HEK293 (cell line): ENCODE measurements around the gene AADAC.

Source experiments
- CTCF ChIA-PET: fragments of 350-600 bp; formaldehyde crosslinking; extraction: SDS; loops from one replicate; lab custom pipeline; 2021; ENCODE audit warnings: antibody characterized with exemption; lab: Yijun Ruan, JAX
- POLR2A ChIA-PET: fragments of 300-600 bp; formaldehyde crosslinking; extraction: SDS; loops from one replicate; lab custom pipeline; 2020; ENCODE audit warnings: antibody characterized with exemption, inconsistent platforms; lab: Yijun Ruan, JAX
- H3K27ac ChIP-seq: fragments of 200-500 bp; sonication (Bioruptor generic); 2 replicates; pipeline ENCODE4 v1.5.1; 2014; ENCODE audit warnings: low read depth, low read length, control low read depth, inconsistent platforms; ENCODE audit errors: extremely low read depth
- H3K36me3 ChIP-seq, 2 experiments: fragments of 200-500 bp in 1 of 2; sonication (Bioruptor generic) in 1 of 2; 1 replicate in 1 of 2; 2 replicates in 1 of 2; pipeline ENCODE4 v1.5.1; 2014 to 2017; ENCODE audit warnings: inconsistent platforms in 2 of 2, low read length in 2 of 2; ENCODE audit not compliant: control insufficient read depth in 2 of 2, insufficient read depth in 1 of 2
- H3K4me1 ChIP-seq: fragments of 200-500 bp; sonication (Bioruptor generic); 2 replicates; pipeline ENCODE4 v1.5.1; 2014; ENCODE audit warnings: mild to moderate bottlenecking, low read length, inconsistent platforms; ENCODE audit not compliant: control insufficient read depth, insufficient read depth
- H3K4me3 ChIP-seq: 2 replicates; pipeline ENCODE4 v1.5.1; 2011; ENCODE audit warnings: low read depth, mild to moderate bottlenecking, control low read depth, low read length, moderate library complexity
- H3K9me3 ChIP-seq: fragments of 200-500 bp; sonication (Bioruptor generic); 2 replicates; pipeline ENCODE4 v1.5.1; 2014; ENCODE audit warnings: low read depth, low read length, inconsistent platforms; ENCODE audit not compliant: control insufficient read depth, insufficient read depth
- AEBP2 ChIP-seq: fragments of 450-650 bp; formaldehyde crosslinking; IDR thresholded peaks from 2 replicates; pipeline ENCODE4 v1.5.1; 2016; ENCODE audit warnings: missing biosample characterization, missing genetic modification characterization, borderline replicate concordance
- FEZF1 ChIP-seq: fragments of 450-650 bp; formaldehyde crosslinking; IDR thresholded peaks from 2 replicates; pipeline ENCODE4 v1.5.1; 2016; ENCODE audit warnings: missing biosample characterization, missing genetic modification characterization
- HOXA7 ChIP-seq: sonication (generic); formaldehyde crosslinking; IDR thresholded peaks from 2 replicates; pipeline ENCODE4 v1.8.1; 2022; ENCODE audit warnings: missing genetic modification reagents, borderline replicate concordance
- KLF9 ChIP-seq: fragments of 450-650 bp; formaldehyde crosslinking; IDR thresholded peaks from 2 replicates; pipeline ENCODE4 v1.5.1; 2016; ENCODE audit warnings: missing biosample characterization, missing genetic modification characterization, low read depth
- MYNN ChIP-seq: fragments of 450-650 bp; formaldehyde crosslinking; IDR thresholded peaks from 2 replicates; pipeline ENCODE4 v1.5.1; 2016; ENCODE audit warnings: missing biosample characterization, missing genetic modification characterization, borderline replicate concordance
- OVOL3 ChIP-seq: fragments of 450-650 bp; formaldehyde crosslinking; IDR thresholded peaks from 2 replicates; pipeline ENCODE4 v1.5.1; 2016; ENCODE audit warnings: missing biosample characterization, missing genetic modification characterization
- SCRT2 ChIP-seq: fragments of 450-650 bp; formaldehyde crosslinking; IDR thresholded peaks from 2 replicates; pipeline ENCODE4 v1.5.1; 2016; ENCODE audit warnings: missing biosample characterization, missing genetic modification characterization
- SETDB1 ChIP-seq: IDR thresholded peaks from one replicate; pipeline ENCODE4 v1.6.1; 2017; ENCODE audit warnings: mild to moderate bottlenecking, low read length, moderate library complexity, mixed read lengths; ENCODE audit not compliant: insufficient read length
- SP2 ChIP-seq: fragments of 450-650 bp; formaldehyde crosslinking; IDR thresholded peaks from 2 replicates; pipeline ENCODE4 v1.5.1; 2016; ENCODE audit warnings: missing biosample characterization, missing genetic modification characterization
- SP3 ChIP-seq: fragments of 450-650 bp; formaldehyde crosslinking; IDR thresholded peaks from 2 replicates; pipeline ENCODE4 v1.5.1; 2016; ENCODE audit warnings: missing biosample characterization, missing genetic modification characterization
- SP7 ChIP-seq: fragments of 450-650 bp; formaldehyde crosslinking; IDR thresholded peaks from 2 replicates; pipeline ENCODE4 v1.5.1; 2016; ENCODE audit warnings: missing biosample characterization, missing genetic modification characterization
- ZBTB44 ChIP-seq: fragments of 450-650 bp; IDR thresholded peaks from 2 replicates; pipeline ENCODE4 v1.5.1; 2018; ENCODE audit warnings: missing biosample characterization, mild to moderate bottlenecking, missing genetic modification characterization
- ZFP37 ChIP-seq: fragments of 450-650 bp; formaldehyde crosslinking; IDR thresholded peaks from 2 replicates; pipeline ENCODE4 v1.5.1; 2016; ENCODE audit warnings: missing biosample characterization, missing genetic modification characterization
- ZNF112 ChIP-seq: fragments of 450-650 bp; formaldehyde crosslinking; IDR thresholded peaks from 2 replicates; pipeline ENCODE4 v1.5.0; 2017; ENCODE audit warnings: missing biosample characterization, missing genetic modification characterization
- ZNF121 ChIP-seq: fragments of 450-650 bp; formaldehyde crosslinking; IDR thresholded peaks from 2 replicates; pipeline ENCODE4 v1.5.1; 2016; ENCODE audit warnings: missing biosample characterization, missing genetic modification characterization
- ZNF146 ChIP-seq: fragments of 450-650 bp; formaldehyde crosslinking; IDR thresholded peaks from 2 replicates; pipeline ENCODE4 v1.5.1; 2016; ENCODE audit warnings: missing biosample characterization, missing genetic modification characterization
- ZNF223 ChIP-seq: fragments of 450-650 bp; formaldehyde crosslinking; IDR thresholded peaks from 2 replicates; pipeline ENCODE4 v1.5.1; 2016; ENCODE audit warnings: missing biosample characterization, missing genetic modification characterization
- ZNF248 ChIP-seq: fragments of 450-650 bp; formaldehyde crosslinking; IDR thresholded peaks from 2 replicates; pipeline ENCODE4 v1.5.1; 2017; ENCODE audit warnings: missing biosample characterization, missing genetic modification characterization
- ZNF274 ChIP-seq, 2 experiments: fragments of 200-500 bp in 1 of 2; fragments of 450-650 bp in 1 of 2; sonication (Bioruptor generic) in 1 of 2; formaldehyde crosslinking in 1 of 2; IDR thresholded peaks; 2 replicates each; pipeline versions ENCODE4 v1.5.1 to v1.6.1; 2014 to 2016; ENCODE audit warnings: borderline replicate concordance in 1 of 2, inconsistent platforms in 1 of 2, low read length in 1 of 2, missing biosample characterization in 1 of 2, missing genetic modification characterization in 1 of 2
- ZNF354C ChIP-seq: fragments of 450-650 bp; formaldehyde crosslinking; IDR thresholded peaks from 2 replicates; pipeline ENCODE4 v1.5.1; 2016; ENCODE audit warnings: missing biosample characterization, missing genetic modification characterization, low read depth, borderline replicate concordance
- ZNF366 ChIP-seq: fragments of 450-650 bp; formaldehyde crosslinking; conservative IDR thresholded peaks from 2 replicates; pipeline ENCODE4 v1.5.1; 2016; ENCODE audit warnings: missing biosample characterization, missing genetic modification characterization
- ZNF426 ChIP-seq: fragments of 450-650 bp; formaldehyde crosslinking; IDR thresholded peaks from 2 replicates; pipeline ENCODE4 v1.5.1; 2017; ENCODE audit warnings: missing biosample characterization, missing genetic modification characterization, mild to moderate bottlenecking, inconsistent platforms, moderate library complexity
- ZNF529 ChIP-seq: fragments of 450-650 bp; formaldehyde crosslinking; IDR thresholded peaks from 2 replicates; pipeline ENCODE4 v1.5.1; 2017; ENCODE audit warnings: missing genetic modification characterization, missing biosample characterization; ENCODE audit not compliant: insufficient replicate concordance
- ZNF558 ChIP-seq: fragments of 450-650 bp; formaldehyde crosslinking; IDR thresholded peaks from 2 replicates; pipeline ENCODE4 v1.5.1; 2016; ENCODE audit warnings: missing biosample characterization, missing genetic modification characterization
- ZNF670 ChIP-seq: fragments of 450-650 bp; formaldehyde crosslinking; IDR thresholded peaks from 2 replicates; pipeline ENCODE4 v1.5.1; 2016; ENCODE audit warnings: missing biosample characterization, missing genetic modification characterization, low read depth
- ZNF777 ChIP-seq: fragments of 450-650 bp; formaldehyde crosslinking; IDR thresholded peaks from 2 replicates; pipeline ENCODE4 v1.5.1; 2017; ENCODE audit warnings: missing biosample characterization, missing genetic modification characterization, borderline replicate concordance
- TF ChIP-seq, protein P1 (sequence below): fragments of 450-650 bp; formaldehyde crosslinking; IDR thresholded peaks from 2 replicates; pipeline ENCODE4 v1.5.1; 2017; ENCODE audit warnings: missing biosample characterization, missing genetic modification characterization
- TF ChIP-seq, protein P2 (sequence below): fragments of 450-650 bp; formaldehyde crosslinking; IDR thresholded peaks from 2 replicates; pipeline ENCODE4 v1.5.1; 2016; ENCODE audit warnings: missing biosample characterization, missing genetic modification characterization

AADAC gene

GRCh38 chr3:151793636-151794035, 20.3 kb upstream of the AADAC start:
- POLR2A ChIA-PET = no interaction called here
- TF ChIP-seq ZNF146 (tag by site-specific recombination) (no peak), ZNF354C (tag by site-specific recombination) (no peak), FEZF1 (tag by site-specific recombination) (no peak), ZNF248 (no peak), SETDB1 (no peak), ZNF223 (tag by site-specific recombination) (no peak), ZFP37 (tag by site-specific recombination) (no peak), ZNF366 (no peak), ZNF426 (tag by site-specific recombination) (no peak), SP3 (tag by site-specific recombination) (no peak)
- H3K27ac ChIP-seq = no peak overlapping the region
- no peaks in the 10 kb centered on the region for H3K9me3 ChIP-seq
- H3K36me3 ChIP-seq = no peaks in the 10 kb centered on the region
- CTCF ChIA-PET = no interaction called here
- H3K4me3 ChIP-seq = no peak overlapping the region
- no peaks in the 10 kb centered on the region for H3K4me1 ChIP-seq

DNA sequence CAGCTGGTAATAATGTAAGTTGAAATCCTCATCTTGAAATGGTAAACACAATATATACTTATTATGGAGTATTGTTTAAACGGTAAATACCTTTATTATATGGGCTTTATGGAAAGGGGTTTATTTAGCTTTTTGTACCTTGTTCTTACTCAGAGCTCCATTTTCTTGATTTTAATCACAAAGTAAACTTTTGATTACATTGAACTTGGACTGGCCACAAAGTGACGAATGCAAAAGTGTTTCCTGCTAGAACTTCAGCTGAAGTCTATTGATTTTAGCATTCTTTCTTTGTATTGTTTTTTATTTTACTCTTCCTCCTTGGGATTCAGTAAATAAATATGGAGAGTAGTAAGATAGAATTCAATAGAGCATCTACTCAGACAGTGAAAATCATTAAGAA, 19.8 kb upstream of the AADAC start:
- TF ChIP-seq ZNF777 (tag by site-specific recombination) (no peak), MYNN (tag by site-specific recombination) (no peak), SP2 (no peak), SCRT2 (tag by site-specific recombination) (no peak), OVOL3 (tag by site-specific recombination) (no peak)
- ChIA-PET CTCF (interaction anchor here (0.6 kb wide), 1 partner anchor 15 kb away, joined by 3 read pairs; no protein-coding TSS in a partner anchor), POLR2A (no interaction called here)
- Histone ChIP-seq H3K9me3 (no peaks in the 10 kb centered on the region), H3K4me1 (no peaks in the 10 kb centered on the region), H3K27ac (no peak overlapping the region), H3K4me3 (no peak overlapping the region), H3K36me3 (no peaks in the 10 kb centered on the region)

DNA sequence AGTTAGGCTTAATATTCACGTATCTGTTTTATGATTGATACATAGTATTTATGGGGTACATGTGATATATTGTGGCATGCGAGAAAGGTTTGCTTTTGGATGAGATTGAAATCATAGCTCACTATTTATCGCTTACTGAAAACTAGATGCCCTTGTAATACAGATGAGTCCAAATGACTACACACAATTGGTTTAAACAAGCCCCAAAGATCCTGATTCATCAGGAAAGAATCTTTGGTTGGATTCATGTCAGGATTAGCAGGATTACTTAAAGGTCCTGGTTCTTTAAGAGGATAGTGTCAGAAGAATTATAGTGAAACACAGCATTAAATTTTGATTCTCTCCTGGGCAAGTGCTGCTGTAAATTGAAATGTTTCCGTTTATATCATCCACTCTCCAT, 18.6 kb upstream of the AADAC start:
- Histone ChIP-seq H3K27ac (no peak overlapping the region), H3K36me3 (no peaks in the 10 kb centered on the region), H3K9me3 (no peaks in the 10 kb centered on the region), H3K4me3 (no peak overlapping the region), H3K4me1 (no peaks in the 10 kb centered on the region)
- ChIA-PET POLR2A (no interaction called here), CTCF (no interaction called here)
- TF ChIP-seq SP7 (tag by site-specific recombination) (no peak), ZNF558 (tag by site-specific recombination) (no peak), ZNF426 (tag by site-specific recombination) (no peak), ZNF529 (tag by site-specific recombination) (no peak), ZNF112 (tag by site-specific recombination) (no peak), SETDB1 (no peak), HOXA7 (CRISPR knock-in tag) (no peak), FEZF1 (tag by site-specific recombination) (no peak), KLF9 (tag by site-specific recombination) (no peak), ZBTB44 (tag by site-specific recombination) (no peak), AEBP2 (tag by site-specific recombination) (no peak), ZNF670 (tag by site-specific recombination) (no peak), ZNF274 (IDR thresholded peaks at IDR 0.05; ENCODE audit: low read length) (no peak), ZNF274 (tag by site-specific recombination; IDR thresholded peaks at IDR 0.05; ENCODE audit: borderline replicate concordance) (no peak), ZNF121 (tag by site-specific recombination) (no peak)
- TF ChIP-seq, protein P1, sequence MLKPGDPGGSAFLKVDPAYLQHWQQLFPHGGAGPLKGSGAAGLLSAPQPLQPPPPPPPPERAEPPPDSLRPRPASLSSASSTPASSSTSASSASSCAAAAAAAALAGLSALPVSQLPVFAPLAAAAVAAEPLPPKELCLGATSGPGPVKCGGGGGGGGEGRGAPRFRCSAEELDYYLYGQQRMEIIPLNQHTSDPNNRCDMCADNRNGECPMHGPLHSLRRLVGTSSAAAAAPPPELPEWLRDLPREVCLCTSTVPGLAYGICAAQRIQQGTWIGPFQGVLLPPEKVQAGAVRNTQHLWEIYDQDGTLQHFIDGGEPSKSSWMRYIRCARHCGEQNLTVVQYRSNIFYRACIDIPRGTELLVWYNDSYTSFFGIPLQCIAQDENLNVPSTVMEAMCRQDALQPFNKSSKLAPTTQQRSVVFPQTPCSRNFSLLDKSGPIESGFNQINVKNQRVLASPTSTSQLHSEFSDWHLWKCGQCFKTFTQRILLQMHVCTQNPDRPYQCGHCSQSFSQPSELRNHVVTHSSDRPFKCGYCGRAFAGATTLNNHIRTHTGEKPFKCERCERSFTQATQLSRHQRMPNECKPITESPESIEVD (tag by site-specific recombination) = no peak
- TF ChIP-seq, protein P2, sequence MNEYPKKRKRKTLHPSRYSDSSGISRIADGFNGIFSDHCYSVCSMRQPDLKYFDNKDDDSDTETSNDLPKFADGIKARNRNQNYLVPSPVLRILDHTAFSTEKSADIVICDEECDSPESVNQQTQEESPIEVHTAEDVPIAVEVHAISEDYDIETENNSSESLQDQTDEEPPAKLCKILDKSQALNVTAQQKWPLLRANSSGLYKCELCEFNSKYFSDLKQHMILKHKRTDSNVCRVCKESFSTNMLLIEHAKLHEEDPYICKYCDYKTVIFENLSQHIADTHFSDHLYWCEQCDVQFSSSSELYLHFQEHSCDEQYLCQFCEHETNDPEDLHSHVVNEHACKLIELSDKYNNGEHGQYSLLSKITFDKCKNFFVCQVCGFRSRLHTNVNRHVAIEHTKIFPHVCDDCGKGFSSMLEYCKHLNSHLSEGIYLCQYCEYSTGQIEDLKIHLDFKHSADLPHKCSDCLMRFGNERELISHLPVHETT = no peak
